Stimulated activated CD4-positive, alpha-beta T cell treated with anti-CD3 and anti-CD28 coated beads, Interleukin-1b, Interleukin-23, amount 100 ng/mL, for 4 hours (primary cell): ENCODE results near the gene MBOAT7.

Experiments used
- DNase-seq, 2 donors: peaks; one replicate each; pipeline ENCODE4 v3.0.0-alpha.2; 2020; ENCODE audit warnings: low read depth in 2 of 2

MBOAT7 gene

GRCh38 chr19:54145541-54146158 lies 43.7 kb downstream of the MBOAT7 start:
- DNase-seq, result no peak

GRCh38 chr19:54142166-54142780 lies 47.1 kb downstream of the MBOAT7 start:
- no peak for DNase-seq

- no peak for DNase-seq
Observed at GRCh38 chr19:54141356-54141755, 48.0 kb downstream of the MBOAT7 start.

GRCh38 chr19:54138489-54139256 lies 50.7 kb downstream of the MBOAT7 start:
- DNase-seq, result no peak

- peak in 1 of 2 donors; percentile 21 for DNase-seq
Observed at GRCh38 chr19:54137699-54138488, 51.5 kb downstream of the MBOAT7 start, which contains the start of gene CNOT3. CNOT3 (plus strand) TSS chr19:54137762; CDS start chr19:54142979, 5,217 bp downstream.

- peak; percentile 95 to 97 for DNase-seq
Observed at GRCh38 chr19:54136864-54137698, 52.3 kb downstream of the MBOAT7 start.

- DNase-seq, result no peak
Observed at GRCh38 chr19:54136086-54136863, 53.1 kb downstream of the MBOAT7 start.

- DNase-seq, result no peak
Observed at GRCh38 chr19:54133957-54134590, 55.3 kb downstream of the MBOAT7 start.

- DNase-seq, result no peak
Observed at GRCh38 chr19:54133312-54133956, 55.9 kb downstream of the MBOAT7 start.

GRCh38 chr19:54129617-54129996 lies 59.8 kb downstream of the MBOAT7 start:
- DNase-seq, result no peak

GRCh38 chr19:54128796-54129616 lies 60.4 kb downstream of the MBOAT7 start:
- DNase-seq, result no peak

GRCh38 chr19:54128441-54128725 lies 61.0 kb downstream of the MBOAT7 start:
- no peak for DNase-seq

GRCh38 chr19:54127688-54128440 lies 61.5 kb downstream of the MBOAT7 start:
- DNase-seq, result no peak

- DNase-seq, result no peak
Observed at GRCh38 chr19:54125713-54126112, 63.7 kb downstream of the MBOAT7 start.

GRCh38 chr19:54124393-54124792 lies 65.0 kb downstream of the MBOAT7 start:
- DNase-seq, result no peak

GRCh38 chr19:54123682-54124081 lies 65.7 kb downstream of the MBOAT7 start:
- no peak for DNase-seq
